NK-92 (cell line): Measurements from ENCODE around the gene NOMO2.
"Not testable (repeated sequence)": the region's sequence is repeated elsewhere in the genome, so short reads cannot be mapped to it uniquely, and the experiment has no call there.

Source experiments
- DNase-seq: peaks from one replicate; lab custom pipeline; 2025; ENCODE audit not compliant: unreplicated experiment; lab: John Stamatoyannopoulos, UW

The NOMO2 gene, protein sequence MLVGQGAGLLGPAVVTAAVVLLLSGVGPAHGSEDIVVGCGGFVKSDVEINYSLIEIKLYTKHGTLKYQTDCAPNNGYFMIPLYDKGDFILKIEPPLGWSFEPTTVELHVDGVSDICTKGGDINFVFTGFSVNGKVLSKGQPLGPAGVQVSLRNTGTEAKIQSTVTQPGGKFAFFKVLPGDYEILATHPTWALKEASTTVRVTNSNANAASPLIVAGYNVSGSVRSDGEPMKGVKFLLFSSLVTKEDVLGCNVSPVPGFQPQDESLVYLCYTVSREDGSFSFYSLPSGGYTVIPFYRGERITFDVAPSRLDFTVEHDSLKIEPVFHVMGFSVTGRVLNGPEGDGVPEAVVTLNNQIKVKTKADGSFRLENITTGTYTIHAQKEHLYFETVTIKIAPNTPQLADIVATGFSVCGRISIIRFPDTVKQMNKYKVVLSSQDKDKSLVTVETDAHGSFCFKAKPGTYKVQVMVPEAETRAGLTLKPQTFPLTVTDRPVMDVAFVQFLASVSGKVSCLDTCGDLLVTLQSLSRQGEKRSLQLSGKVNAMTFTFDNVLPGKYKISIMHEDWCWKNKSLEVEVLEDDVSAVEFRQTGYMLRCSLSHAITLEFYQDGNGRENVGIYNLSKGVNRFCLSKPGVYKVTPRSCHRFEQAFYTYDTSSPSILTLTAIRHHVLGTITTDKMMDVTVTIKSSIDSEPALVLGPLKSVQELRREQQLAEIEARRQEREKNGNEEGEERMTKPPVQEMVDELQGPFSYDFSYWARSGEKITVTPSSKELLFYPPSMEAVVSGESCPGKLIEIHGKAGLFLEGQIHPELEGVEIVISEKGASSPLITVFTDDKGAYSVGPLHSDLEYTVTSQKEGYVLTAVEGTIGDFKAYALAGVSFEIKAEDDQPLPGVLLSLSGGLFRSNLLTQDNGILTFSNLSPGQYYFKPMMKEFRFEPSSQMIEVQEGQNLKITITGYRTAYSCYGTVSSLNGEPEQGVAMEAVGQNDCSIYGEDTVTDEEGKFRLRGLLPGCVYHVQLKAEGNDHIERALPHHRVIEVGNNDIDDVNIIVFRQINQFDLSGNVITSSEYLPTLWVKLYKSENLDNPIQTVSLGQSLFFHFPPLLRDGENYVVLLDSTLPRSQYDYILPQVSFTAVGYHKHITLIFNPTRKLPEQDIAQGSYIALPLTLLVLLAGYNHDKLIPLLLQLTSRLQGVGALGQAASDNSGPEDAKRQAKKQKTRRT

DNA sequence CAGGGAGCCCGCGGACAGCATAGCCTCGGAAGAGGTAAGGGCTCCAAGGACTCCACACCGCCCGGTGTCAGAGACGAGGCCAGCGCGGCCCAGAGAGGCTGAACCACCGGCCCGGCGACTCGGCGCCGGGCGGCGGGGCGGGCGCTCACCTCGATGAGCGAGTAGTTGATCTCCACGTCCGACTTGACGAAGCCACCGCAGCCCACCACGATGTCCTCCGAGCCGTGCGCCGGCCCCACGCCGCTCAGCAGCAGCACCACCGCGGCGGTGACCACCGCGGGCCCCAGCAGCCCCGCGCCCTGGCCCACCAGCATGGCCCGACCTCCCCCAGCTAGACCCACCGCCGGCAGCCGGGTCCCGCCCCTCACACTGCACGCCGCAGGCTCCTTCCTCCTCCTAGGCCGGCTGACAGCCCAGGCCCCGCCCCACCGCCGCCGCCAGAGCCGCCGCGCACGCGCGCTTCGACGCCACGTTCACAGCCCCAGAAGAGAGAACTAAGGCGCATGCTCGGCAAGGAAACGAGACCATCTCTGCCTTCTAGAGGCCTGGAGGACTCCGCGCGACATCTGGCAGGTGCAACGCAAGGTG lies at the start of gene NOMO2:
TSS of gene NOMO2 (minus strand) at position 371 of the 588 bp plus-strand sequence. CDS start at position 314, 57 bp downstream.
- DNase-seq: not testable (repeated sequence)

DNA sequence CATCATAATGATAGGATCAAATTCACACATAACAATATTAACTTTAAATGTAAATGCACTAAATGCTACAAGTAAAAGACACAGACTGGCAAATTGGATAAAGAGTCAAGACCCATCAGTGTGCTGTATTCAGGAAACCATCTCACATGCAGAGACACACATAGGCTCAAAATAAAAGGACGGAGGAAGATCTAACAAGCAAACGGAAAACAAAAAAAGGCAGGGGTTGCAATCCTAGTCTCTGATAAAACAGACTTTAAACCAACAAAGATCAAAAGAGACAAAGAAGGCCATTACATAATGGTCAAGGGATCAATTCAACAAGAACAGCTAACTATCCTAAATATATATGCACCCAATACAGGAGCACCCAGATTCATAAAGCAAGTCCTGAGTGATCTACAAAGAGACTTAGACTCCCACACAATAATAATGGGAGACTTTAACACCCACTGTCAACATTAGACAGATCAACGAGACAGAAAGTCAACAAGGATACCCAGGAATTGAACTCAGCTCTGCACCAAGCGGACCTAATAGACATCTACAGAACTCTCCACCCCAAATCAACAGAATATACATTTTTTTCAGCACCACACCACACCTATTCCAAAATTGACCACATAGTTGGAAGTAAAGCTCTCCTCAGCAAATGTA lies 48.4 kb upstream of the NOMO2 start:
- DNase-seq: not testable (repeated sequence)

DNA sequence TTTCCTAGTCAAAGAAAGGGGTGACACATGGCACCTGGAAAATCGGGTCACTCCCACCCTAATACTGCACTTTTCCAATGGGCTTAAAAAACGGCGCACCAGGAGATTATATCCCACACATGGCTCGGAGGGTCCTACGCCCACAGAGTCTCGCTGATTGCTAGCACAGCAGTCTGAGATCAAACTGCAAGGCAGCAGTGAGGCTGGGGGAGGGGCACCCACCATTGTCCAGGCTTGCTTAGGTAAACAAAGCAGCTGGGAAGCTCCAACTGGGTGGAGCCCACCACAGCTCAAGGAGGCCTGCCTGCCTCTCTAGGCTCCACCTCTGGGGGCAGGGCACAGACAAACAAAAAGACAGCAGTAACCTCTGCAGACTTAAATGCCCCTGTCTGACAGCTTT lies 46.4 kb upstream of the NOMO2 start:
- DNase-seq: not testable (repeated sequence)

DNA sequence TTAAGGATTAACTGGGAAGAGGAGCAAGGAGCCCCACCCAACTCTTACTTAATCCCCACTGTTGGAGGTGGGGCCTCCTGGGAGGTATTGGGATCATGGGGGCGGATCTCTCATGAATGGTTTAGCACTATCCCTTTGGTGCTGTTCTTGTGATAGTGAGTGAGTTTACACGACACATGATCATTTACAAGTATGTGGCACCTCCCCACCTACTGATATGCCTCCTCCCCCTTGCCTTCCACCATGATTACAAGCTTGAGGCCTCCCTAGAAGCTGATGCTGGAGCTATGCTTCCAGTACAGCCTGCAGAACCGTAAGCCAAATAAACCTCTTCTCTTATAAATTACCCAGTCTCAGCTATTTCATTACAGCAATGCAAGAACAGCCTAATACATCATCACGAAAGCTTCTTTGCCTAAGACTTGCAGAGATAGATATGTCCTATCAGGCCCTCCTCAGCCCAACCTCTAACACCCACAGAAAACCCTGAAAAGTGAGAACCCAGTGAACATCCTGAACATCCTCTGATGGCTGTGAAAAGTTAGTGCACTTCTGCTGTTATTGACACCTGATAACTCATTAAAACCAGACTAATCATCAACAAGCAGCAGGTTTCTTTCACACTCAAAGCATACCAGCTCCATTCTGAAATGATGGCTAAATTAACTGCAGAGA lies 41.8 kb upstream of the NOMO2 start:
- DNase-seq: not testable (repeated sequence)

DNA sequence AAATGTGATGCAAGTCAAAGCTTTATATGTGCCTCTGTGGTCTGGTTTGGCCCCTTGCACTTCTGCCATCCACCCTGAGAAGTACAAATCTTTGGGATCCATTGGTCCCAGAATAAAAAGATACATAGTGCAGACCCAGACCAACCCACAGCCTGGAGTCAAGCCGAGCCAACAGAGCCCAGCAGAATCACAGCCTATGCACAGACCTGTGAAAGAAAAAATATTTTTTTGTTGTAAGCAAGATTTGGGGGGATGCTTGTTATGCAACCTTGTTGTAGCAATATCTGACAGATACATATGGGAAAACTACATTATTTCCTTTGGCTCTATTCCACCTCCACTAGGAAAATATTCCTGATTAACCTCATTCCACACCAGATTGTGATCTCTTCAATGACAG lies 36.7 kb upstream of the NOMO2 start:
- not testable (repeated sequence) for DNase-seq

DNA sequence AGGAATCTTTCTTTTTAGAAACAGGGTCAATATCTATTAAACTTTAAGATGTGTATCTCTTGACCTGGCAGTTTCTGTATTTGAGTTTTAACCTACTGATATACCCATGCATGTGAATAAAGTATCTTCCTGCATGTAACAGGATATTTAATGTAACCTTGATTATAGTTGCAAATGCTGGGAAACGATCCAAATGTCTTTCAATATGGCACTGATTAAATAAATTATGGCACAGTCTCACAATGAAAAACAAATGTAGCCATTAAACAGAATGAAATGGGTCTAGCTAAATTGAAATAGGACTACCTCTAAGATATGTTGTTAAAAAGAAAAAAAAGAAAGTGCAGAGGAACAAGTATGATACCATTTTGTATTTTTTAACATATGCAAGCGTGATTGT lies 35.8 kb upstream of the NOMO2 start:
- DNase-seq: not testable (repeated sequence)

DNA sequence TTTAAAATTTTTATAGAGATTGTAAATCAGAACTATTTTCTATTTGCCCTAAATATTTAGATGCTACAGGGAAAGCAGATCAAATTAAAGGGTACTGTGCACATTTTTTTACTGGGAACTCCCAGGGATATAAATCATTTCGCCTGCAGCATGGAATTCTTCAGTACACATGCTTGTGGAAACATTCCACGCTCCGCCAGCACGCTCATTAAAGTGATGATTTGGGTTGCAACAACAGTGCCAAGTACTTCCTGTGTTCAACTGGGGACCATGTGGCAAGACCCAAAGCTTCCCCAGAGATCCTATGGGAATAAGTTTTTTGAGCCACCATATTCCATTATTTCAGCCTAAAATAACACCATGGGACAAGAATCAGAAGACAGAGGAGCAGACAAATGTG lies 35.4 kb upstream of the NOMO2 start:
- not testable (repeated sequence) for DNase-seq

DNA sequence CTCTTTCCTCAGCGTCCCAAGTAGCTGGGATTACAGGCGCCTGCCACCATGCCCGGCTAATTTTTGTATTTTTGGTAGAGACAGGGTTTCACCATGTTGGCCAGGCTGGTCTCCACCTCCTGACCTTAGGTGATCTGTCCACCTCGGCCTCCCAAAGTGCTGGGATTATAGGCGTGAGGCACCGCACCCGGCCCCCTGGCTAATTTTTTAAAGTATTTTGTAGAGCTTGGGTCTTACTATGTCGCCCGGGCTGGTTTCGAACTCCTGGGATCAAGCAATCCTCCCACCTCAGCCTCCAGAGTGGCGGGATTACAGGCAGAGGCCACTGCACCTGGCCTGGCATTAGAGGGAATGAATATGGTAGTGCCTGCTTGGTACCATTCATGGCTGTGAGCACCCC lies 33.9 kb upstream of the NOMO2 start:
- DNase-seq: not testable (repeated sequence)

DNA sequence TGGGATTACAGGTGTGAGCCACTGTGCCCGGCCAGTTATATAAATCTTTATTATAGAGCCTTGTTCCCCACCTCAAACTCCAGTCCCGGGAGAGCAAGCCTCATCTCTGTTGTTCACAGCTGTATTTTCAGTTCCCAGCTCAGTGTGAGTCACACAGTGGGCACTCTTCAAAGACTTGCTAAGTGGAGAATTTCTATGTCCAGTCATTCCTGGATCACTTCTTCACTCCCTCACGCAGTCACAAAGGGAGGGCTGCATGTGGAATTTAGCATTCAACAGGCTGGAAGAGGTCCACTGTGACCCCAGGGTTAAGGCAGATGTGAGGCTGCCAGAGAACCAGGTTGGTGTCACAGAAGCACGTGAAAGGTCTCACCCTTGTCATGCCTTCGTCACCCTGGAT lies 33.0 kb upstream of the NOMO2 start:
- not testable (repeated sequence) for DNase-seq

DNA sequence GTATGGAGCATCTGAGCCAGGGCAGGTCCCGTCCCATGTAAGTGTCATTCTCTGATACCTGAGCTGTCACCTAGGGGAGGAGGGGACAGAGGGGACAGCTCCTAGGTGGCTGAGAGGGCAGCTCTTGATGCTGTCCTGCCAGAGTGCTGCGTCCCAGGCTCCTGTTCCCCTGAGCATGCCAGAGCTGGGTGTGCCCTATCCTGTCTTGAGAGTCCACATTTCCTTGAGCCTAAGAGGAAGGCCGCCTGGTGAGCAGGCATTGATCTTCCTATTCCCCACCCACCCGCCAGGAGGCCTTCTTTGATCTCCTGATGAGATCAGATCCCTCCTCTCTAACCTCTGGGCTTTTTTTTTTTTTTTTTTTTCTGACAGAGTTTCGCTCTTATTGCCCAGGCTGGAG lies 32.0 kb upstream of the NOMO2 start:
- not testable (repeated sequence) for DNase-seq

DNA sequence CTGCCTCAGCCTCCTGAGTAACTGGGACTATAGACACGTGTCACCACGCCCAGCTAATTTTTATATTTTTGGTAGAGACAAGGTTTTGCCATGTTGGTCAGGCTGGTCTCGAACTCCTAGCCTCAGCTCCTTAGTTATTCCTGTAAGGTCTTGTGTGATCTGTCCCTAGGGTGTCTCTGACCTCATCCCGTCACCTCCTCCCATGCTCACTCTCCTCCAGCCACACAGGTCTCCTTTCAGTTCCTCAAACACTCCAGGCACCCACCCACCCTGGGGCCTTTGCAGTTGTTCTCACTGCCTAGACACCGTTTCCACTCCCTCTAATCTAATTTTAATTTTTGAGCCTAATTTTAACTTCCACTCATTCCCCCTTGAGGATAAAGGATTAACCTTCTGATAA lies 31.1 kb upstream of the NOMO2 start:
- not testable (repeated sequence) for DNase-seq

DNA sequence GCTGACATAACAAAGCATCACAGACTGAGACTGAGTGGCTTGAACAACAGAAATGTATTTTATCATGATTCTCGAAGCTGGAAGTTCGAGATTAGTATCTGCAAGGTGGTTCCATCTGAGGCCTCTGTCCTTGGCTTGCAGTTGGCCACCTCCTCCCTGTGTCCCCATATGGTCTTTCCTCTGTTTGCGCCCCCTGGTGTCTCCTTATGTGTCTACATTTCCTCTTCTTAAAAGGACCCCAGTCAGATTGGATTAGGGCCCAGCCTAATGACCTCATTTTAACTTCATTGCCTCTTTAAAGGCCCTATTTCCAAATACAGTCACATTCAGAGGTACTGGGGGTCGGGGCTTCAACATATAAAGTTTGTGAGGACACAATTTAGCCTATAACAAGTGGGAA lies 30.0 kb upstream of the NOMO2 start:
- not testable (repeated sequence) for DNase-seq

DNA sequence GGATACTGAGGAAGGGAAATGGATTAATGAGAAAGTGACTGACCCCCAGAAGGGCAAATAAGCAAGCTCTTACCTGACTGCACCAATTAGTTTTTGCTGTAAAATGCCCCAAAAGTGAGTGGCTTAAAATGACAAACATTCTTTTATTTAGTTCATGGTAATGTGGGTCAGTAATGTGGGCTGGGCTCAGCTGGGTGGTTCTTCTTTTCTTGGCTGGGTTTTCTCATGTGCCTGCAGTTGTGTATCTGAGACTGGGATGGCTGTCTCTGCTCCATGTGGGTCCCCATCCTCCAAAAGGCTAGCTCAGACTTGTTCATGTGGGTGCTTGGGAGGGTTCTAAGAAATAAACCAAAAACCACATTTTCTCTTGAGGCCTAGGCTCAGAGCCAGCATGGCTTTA lies 29.5 kb upstream of the NOMO2 start:
- DNase-seq: not testable (repeated sequence)

DNA sequence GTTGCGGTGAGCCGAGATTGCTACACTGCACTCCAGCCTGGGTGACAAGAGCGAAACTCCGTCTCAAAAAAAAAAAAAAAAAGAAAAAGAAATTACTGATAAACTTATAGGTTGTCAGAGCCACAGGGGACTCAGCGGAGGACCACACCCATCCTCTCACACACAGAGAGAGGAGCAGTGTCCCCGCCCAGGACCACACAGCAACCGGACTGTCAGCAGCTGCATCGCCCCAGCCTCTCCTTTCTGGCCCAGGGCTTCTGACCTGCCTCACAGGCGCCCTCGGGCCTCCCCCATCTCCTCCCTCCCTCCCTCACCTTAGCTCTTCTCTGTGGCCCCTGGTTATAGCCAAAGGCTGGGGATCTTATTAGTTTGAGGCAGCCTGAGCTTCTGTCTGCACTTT lies 27.9 kb upstream of the NOMO2 start:
- DNase-seq: not testable (repeated sequence)

DNA sequence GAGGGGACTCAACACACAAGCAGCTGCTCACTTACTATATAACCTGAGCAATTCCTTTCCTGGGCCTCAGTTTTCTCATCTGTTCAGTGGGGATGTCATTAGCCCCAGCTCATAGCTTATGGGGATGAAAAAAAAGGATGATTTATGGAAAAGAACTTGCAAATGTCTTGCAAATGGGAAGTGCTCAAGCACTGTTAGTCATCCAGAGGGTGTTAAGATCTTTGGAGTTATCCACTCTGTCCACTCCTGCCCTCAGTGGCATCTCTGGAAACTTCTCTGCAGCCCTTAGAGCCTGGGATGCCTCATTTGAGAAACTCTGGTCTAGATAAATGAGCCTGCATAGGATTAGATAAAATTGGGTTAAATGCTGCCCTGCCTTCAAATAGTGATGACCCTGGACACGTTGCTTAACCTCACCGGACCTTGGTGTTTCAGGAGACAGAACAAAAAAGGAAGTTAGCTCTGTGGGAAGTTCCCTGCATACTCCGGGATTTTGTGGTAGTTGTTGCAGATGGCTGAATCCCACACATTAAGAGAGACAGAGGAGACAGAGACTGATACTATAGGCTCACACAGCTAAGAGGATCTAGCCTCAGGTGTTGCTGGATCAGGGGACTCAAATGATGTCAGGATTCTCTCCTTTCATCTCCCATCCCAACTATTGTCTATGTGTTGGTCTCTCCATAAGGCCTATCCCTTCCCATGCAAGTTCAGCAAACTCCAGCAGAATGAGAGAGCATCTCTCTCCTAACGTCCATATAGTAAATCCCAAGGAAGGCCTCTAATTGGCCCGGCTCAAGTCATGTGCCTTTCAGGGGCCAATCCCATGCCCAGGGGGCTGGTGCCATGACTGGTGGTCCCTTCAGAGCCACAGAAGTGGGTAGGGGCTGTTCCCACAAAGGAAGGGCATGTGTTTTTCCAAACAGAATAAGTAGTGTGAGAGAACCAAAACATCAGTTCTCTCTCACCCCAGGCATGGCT lies 25.0 kb upstream of the NOMO2 start:
- not testable (repeated sequence) for DNase-seq

DNA sequence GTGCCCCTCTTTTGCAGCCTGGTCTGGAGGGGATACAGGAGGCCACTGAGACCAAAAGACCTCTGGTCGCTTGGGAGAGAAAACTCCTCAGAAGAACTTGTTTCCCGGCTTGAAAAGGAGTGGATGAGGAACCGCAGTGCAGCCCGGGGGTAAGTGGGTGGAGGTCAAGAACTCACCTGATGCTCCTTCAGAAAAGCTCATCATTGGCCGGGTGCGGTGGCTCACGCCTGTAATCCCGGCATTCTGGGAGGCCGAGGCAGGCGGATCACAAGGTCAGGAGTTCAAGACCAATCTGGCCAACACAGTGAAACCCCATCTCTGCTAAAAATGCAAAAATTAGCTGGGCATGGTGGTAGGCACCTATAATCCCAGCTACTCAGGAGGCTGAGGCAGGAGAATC lies 23.9 kb upstream of the NOMO2 start:
- DNase-seq: not testable (repeated sequence)

DNA sequence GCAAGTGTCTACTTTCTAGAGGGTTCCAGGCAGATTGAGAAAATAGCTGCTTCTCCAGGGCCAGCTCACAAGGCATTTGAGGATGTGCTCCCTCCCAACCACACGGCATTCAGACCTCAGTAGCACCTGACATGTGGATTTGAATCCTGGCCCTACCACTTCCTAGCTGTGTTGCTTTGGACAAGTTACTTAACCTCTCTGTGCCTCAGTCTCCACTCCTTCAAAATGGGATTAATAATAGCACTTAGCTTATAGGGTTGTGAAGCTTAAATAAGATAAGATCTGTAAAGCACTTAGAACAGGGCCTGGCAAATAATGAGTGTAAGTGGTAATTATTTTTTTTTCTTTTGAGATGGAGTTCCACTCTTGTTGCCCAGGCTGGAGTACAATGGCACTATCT lies 21.0 kb upstream of the NOMO2 start:
- no peak for DNase-seq

DNA sequence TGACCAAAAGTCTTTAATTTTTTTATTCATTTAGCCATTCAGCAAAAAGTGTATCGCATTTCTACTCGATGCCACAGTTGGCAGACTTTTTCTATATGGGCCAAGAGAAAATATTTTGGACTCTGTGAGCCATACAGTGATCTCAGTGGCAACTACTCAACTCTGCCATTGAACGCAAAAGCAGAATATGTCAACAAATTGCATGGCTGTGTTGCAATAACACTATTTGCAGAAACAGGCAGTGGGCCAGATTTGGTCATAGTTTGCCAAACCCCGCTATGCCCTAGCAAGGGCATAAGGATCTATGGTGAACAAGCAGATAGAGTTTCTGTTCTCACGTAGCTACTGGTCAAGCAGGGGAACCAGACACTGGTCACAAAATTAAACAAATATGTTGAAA lies 18.5 kb upstream of the NOMO2 start:
- DNase-seq: not testable (repeated sequence)

DNA sequence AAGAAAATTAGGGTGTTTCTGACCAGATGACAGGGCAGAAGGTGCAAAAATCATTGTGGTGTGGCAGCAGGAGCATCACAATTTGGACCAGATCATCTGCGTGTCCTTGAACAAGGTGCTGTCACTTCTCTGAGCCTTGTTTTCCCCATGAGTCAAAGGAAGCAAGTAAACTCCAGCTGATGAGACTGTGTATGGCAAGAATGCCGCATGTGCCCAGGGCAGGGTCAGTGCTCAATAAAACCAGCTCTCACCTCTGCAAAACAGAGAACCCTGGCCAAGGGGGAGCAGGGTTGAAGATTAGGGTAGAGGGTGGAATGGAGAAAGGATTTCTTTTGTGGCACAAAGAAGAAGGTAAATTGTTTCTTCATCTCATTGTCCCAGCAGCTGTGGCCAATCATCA lies 17.4 kb upstream of the NOMO2 start:
- DNase-seq: not testable (repeated sequence)
